Activated CD4-positive, alpha-beta T cell treated with anti-CD3 and anti-CD28 coated beads, Interleukin-2, amount 50 U/mL, for 16 hours (primary cell): ENCODE data around the gene CDC25A.
A peak's percentile ranks its signal among the peaks of the same experiment; 100 is the strongest.

Source experiments
- DNase-seq: peaks from one replicate; pipeline ENCODE4 v3.0.0-alpha.2; 2020

Gene CDC25A

GRCh38 chr3:48194446-48195071, 6.3 kb upstream of the CDC25A start:
- peak; percentile 28 for DNase-seq

GRCh38 chr3:48190911-48191310, 2.7 kb upstream of the CDC25A start:
- no peak for DNase-seq

DNA sequence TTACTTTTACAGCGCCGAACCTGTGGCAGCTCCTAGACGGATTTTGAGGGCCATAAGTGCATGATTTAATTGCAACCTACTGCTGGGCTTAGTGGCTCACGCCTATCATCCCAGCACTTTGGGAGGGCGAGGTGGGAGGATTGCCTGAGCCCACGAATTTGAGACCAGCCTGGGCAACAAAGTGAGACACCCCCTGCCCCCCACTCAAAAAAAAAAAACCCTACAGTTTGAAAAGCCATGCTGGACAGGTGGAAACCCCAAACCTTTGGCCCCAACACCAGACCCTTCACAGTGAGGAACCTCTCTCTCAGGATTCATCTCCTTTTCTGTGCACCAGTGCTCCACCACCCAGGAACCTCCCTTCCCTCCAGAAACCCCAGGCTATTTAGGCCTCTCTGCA, 1.1 kb upstream of the CDC25A start:
- no peak for DNase-seq

- peak; percentile 9 for DNase-seq
Observed at GRCh38 chr3:48187579-48188265, 495 bp downstream of the CDC25A start.

DNA sequence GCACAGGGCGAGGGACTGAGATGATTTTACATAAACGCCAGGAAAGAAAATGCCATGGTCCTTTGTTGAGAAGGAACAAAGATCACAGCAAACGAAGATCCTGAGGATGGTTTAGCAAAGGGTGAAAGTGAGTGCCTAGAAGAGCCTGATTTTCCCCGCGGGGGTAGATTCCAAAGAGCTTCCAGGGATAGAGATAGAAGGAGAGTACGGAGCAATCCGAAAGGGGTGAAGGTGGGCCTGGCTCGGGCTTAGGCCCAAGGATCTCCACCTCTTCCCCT, 977 bp downstream of the CDC25A start:
- no peak for DNase-seq

DNA sequence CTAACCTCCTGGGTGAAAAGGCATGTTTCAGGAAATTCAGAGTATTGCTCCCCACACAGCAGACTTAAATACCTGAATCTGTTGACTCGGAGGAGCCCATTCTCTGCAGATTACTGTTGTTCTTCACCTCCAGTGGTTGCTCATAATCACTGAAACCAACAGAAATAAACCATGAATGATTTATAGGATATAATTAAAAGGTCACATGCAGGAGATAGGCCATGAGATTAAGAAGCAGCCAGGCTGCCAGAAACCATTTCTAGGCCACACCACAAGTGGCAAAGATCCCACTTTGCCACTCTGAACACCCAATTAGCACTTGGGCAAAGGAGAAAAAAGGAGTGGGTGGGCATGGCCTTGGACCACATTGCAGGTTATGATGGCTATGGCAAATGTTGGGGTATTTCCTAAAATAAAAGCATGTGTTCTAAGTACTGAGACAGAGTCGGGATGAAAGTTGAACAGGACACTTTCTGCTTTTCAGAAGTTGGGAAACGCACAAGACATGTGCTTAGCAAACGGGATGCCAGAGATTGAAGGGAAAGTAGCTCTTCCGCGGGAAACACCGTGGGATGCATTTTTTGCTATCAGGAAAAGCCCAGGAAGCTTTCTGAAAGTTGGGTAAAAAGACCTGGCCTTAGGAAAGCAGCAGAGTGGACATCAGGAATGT, 1.5 kb downstream of the CDC25A start:
- no peak for DNase-seq

GRCh38 chr3:48185129-48185528, 3.1 kb downstream of the CDC25A start:
- no peak for DNase-seq

GRCh38 chr3:48184299-48184698, 3.9 kb downstream of the CDC25A start:
- no peak for DNase-seq

DNA sequence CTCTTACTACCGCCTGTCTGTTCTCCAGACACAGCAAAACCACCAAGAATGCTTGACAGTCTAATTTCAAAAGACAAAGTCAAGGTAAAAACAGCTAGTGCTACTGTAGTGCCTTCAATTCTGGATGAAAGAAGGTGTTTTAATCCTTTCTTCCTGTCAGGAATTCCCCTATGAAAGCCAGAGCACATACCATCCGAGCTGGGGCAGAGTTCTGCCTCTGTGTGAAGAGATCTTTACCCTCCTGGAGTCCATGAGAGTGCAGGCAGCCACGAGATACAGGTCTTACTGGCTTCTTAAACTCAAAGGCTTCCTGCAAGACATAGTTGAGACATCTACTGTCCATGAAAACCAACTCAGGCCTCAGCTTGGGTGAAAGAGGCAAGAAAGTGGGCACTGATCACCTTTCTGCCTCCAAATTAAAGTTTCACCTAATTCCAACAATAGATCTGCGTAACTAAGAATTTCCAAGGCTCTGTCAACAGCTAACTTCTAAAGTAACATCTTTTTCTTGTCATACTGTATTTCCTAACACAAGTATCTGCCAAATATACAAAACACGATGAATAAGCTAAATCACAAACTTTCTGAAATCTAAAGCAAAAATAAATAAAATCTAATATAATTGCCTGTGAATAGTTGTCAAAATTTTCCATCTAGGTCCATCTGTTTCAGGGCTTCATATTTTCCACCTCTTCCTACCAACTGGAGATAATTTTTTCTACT, 7.5 kb downstream of the CDC25A start:
- no peak for DNase-seq

DNA sequence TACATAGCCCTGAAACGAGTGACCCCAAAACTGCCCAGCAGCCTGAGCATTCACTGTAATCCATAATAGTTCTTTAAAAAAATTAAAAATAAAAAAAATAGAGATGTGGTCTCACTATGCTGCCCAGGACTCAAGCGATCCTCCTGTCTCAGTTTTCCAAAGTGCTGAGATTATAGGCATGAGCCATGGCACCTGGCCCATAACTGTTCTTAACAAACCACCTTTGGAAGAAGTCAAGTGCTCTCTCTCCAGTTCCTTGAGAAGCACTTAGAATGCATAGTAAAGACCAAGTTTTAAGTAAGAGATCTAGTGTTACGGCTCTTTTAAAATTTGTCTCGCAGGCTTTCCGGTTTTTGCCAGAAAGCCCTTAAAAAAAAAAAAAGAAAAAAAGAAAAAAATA, 8.2 kb downstream of the CDC25A start:
- DNase-seq, result no peak

DNA sequence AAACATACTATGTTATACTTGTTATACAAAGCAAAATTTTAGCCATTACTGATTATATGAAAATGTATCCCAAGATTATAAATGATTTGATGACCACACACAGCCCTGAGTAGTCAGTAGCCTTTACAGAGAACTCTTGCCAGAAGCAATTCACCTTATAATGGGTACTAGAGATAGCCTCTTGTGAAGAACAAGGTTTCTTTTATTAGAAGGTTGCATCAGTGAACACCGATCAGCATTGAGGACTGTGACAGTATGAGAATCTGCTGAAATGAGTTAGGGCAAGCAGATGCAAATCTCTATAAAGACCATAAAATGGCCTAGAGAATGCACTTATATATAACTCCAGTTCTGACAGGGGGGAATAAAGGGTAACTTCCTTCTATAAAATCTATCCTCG, 10.1 kb downstream of the CDC25A start:
- DNase-seq, result no peak

- peak; percentile 33 for DNase-seq
Observed at GRCh38 chr3:48157950-48158376, 30.3 kb downstream of the CDC25A start.

DNA sequence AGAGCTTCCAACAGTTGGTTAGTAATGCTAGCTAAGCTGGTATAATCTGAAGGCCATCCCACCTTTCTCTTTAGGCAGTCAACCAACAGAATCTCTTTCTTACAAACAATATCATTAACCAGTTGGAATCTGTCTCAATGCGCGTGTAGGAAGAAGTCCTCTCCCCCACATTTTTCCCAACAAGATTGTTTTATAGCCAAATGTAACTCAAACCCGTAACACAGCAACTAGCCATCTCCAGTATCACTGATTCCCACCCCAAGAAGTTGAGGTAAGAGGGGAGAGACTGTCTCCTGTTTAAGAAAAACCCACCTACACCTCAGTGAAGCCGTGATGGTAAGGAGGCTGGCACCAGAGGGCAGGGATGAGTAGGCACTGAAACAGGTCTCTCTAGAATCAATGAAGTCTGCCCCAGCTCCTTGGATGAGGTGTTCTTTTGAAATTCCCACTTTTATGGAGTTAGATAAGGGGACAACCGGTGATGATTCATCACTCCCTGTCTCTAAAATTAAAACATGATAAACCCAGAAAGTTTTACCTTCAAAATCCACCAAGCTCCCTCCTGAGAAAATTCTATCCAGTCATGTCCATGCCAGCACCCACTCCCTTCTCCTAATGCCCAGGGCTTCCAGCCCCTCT, 30.9 kb downstream of the CDC25A start:
- DNase-seq, result no peak

DNA sequence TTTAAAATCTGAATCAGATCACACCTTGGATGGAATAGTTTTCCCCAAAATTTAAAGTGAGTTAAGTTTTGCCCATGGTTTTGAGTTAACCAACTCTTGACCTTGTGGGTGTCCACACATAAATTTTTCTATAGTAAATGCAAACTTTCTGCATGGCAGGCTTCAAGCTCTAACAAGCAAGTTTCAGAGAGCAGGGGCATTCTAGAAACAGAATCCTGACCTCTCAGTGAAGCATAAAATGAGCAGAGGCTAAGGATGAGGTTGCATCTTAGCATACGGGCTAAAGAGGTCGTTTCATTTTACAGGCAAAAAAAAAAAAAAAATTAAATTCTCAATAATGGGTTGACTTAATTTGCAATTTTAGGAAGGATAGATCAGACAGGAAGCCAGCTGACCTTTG, 32.1 kb downstream of the CDC25A start:
- no peak for DNase-seq

GRCh38 chr3:48155122-48155521, 33.1 kb downstream of the CDC25A start:
- no peak for DNase-seq

DNA sequence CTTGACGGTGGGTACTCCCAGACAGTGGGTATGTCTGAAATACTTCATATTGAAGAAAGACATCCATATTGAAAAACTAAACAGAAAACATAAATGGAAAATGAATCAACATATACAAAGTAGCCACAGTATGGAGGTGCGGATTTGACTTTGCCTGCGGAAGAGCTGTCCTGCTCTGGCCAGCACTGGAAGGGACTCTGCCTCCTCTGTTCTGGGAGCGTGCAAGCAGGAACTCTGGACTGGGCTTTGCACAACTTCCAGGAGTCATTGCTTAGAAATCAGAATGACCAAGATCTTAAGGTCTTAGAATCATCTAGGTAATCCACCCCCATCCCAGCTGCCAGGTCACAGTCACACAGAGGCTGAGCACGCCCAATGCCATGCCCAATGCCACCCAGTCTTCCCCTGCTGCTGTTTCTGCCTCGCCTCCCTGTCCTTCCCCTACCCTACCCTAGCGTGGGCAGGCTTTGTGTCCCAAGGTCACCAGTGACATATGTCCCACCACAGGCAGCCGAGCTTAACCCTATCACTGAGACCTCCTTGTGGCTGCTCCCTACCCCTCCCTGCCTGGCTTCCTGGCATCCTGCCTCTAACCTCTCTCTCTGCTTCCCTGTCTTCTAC, 36.3 kb downstream of the CDC25A start:
- no peak for DNase-seq

GRCh38 chr3:48151058-48151806, 37.0 kb downstream of the CDC25A start:
- peak; percentile 69 for DNase-seq

DNA sequence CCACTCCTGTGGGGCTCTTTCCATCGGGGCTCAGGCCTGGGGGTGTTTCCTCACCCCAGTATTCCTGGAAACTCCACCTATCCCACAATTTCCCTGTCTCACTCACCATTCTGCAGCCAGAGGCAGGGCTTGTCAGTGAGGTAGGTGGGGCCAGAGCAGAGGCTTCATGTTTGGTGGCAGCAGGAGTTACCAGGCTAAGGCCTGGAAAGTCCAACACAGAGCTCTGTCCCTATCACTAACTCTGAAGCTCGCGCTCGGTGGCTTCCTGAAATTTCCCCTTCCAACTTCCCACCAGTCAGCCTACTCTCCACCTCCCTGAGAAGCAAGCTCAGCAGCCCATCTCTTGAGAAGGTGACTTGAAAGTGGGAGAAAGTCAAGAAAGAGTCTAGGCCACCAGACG, 44.2 kb downstream of the CDC25A start:
- DNase-seq, result no peak

GRCh38 chr3:48143567-48143966, 44.6 kb downstream of the CDC25A start:
- no peak for DNase-seq

DNA sequence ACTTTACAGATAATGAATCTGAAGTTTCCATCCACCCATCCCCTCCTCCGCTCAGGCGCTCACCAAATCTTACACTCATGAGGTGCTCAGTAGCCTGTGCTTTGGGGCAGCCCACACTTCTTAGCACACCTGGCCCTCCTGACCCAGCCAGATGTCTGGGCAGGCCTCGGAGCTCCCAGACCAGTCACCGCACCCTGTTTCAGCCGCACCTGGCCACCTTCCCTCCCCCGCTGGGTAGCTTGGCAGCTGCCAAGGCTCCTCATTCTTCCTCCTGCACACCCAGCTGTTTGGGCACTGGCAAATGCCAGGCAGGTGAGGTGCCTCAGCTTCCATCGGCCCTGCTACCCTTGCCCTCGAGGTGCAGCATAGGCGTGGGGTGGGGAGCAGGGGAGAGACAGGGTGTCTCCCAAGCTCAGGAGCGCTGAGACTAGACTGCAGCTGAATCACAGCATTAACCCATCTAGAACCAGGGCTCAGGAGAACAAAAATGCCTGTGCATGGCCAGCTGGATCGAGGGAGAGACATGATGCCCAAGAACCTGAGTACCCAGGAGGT, 45.8 kb downstream of the CDC25A start:
- DNase-seq, result no peak

DNA sequence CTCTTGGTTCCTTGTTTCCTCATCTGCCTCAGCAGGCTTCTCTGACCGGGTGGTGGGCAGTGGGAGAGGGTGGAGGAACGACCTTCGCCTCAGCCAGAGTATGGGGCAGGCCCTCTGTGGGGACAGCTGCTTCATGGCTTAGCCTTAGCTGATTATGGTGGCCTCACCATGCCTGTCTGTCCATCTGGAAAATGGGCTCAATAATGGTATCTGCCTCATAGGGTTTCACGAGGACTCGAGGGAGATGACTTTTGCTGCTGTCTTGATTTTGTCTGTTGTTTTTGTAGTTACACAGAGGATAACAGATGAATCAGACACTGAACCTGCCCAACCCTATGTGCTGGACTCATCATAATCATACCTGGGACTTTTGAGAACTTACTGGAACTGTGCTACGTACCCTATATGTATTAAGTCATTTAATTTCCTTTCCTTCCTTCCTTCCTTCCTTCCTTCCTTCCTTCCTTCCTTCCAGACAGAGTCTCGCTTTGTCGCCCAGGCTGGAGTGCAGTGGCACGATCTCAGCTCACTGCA, 46.5 kb downstream of the CDC25A start:
- no peak for DNase-seq
